Measurements from ENCODE around the gene IDI1. TPM values are rescaled to one million over a fixed set of nuclear protein-coding genes. Genes with fewer than 3 reads are reported as not detected.

IDI1 gene
- total RNA-seq (ENCODE audit: low replicate concordance) = 45.2 and 54.1 TPM in 2 replicates
- long read RNA-seq, transcript IDI1-201 (5 exons, 2,301 nt) = major isoform, 509 of 670 reads
- long read RNA-seq, transcript IDI1-205 (4 exons, 1,066 nt) = minor isoform, 83 of 670 reads
- long read RNA-seq, partial matches to known transcripts = 50 of 670 reads
- long read RNA-seq, other reads (novel, unspliced or antisense) = 26 of 670 reads

GRCh38 chr10:1048732-1049424 lies at the start of gene IDI1:
Gene IDI1 (minus strand): TSS chr10:1049119. CDS start chr10:1049003, 116 bp downstream.
- peak; percentile 98 for DNase-seq (ENCODE audit: extremely low spot score, unreplicated experiment)
- peaks cover 24% of the 10 kb centered on the region for H3K36me3 Mint-ChIP-seq
- TF ChIP-seq CTCF (conservative IDR thresholded peaks at IDR 0.05) = no peak
- peak within 1 kb of the TSS; percentile 99 for H3K27ac Mint-ChIP-seq
- no peaks in the 10 kb centered on the region for H3K9me3 Mint-ChIP-seq
- peak within 1 kb of the TSS; percentile 96 for H3K4me3 Mint-ChIP-seq
- H3K4me1 Mint-ChIP-seq (ENCODE audit: unreplicated experiment) = peaks cover 50% of the 10 kb centered on the region
- no peaks in the 10 kb centered on the region for H3K27me3 Mint-ChIP-seq

- Mint-ChIP-seq H3K36me3 (peaks cover 22% of the 10 kb centered on the region), H3K4me1 (ENCODE audit: unreplicated experiment) (no peaks in the 10 kb centered on the region), H3K4me3 (no peak overlapping the region), H3K9me3 (no peaks in the 10 kb centered on the region), H3K27ac (no peak overlapping the region), H3K27me3 (no peaks in the 10 kb centered on the region)
- no peak for TF ChIP-seq CTCF (conservative IDR thresholded peaks at IDR 0.05)
- no peak for DNase-seq (ENCODE audit: extremely low spot score, unreplicated experiment)
Measured at GRCh38 chr10:1097436-1097835, 48.5 kb upstream of the IDI1 start.

- Mint-ChIP-seq H3K36me3 (peaks cover 15% of the 10 kb centered on the region), H3K4me1 (ENCODE audit: unreplicated experiment) (no peaks in the 10 kb centered on the region), H3K27ac (no peak overlapping the region), H3K9me3 (no peaks in the 10 kb centered on the region), H3K27me3 (no peaks in the 10 kb centered on the region), H3K4me3 (no peak overlapping the region)
- no peak for TF ChIP-seq CTCF (conservative IDR thresholded peaks at IDR 0.05)
- DNase-seq (ENCODE audit: extremely low spot score, unreplicated experiment) = no peak
Measured at GRCh38 chr10:1096287-1096889, 47.5 kb upstream of the IDI1 start.

GRCh38 chr10:1095498-1095897 lies 46.6 kb upstream of the IDI1 start:
- Mint-ChIP-seq H3K36me3 (peaks cover 18% of the 10 kb centered on the region), H3K4me3 (no peak overlapping the region), H3K4me1 (ENCODE audit: unreplicated experiment) (no peaks in the 10 kb centered on the region), H3K27me3 (no peaks in the 10 kb centered on the region), H3K27ac (no peak overlapping the region), H3K9me3 (no peaks in the 10 kb centered on the region)
- TF ChIP-seq CTCF (conservative IDR thresholded peaks at IDR 0.05) = no peak
- DNase-seq (ENCODE audit: extremely low spot score, unreplicated experiment) = no peak

GRCh38 chr10:1094112-1095057 lies 45.5 kb upstream of the IDI1 start:
- H3K36me3 Mint-ChIP-seq = peaks cover 21% of the 10 kb centered on the region
- H3K4me3 Mint-ChIP-seq = no peak overlapping the region
- no peaks in the 10 kb centered on the region for H3K27me3 Mint-ChIP-seq
- H3K27ac Mint-ChIP-seq = no peak overlapping the region
- TF ChIP-seq CTCF (conservative IDR thresholded peaks at IDR 0.05) = no peak
- no peaks in the 10 kb centered on the region for H3K9me3 Mint-ChIP-seq
- DNase-seq (ENCODE audit: extremely low spot score, unreplicated experiment) = no peak
- peaks cover 2% of the 10 kb centered on the region for H3K4me1 Mint-ChIP-seq (ENCODE audit: unreplicated experiment)

Measured in type B pancreatic cell (in vitro differentiated cells).